Prostate gland (tissue), 2 donors: ENCODE results near the gene OR7C2. TPM values are rescaled to one million over a fixed set of nuclear protein-coding genes. Genes with fewer than 3 reads are reported as not detected.
"Not testable (repeated sequence)": the region's sequence is repeated elsewhere in the genome, so short reads cannot be mapped to it uniquely, and the experiment has no call there.

ENCODE experiments used
- DNase-seq: peaks from one replicate; pipeline ENCODE4 v3.0.0-alpha.2; 2019; ENCODE audit warnings: low spot score
- H3K27ac ChIP-seq, 2 donors: fragments of 200-600 bp; sonication (generic); 2 replicates each; pipeline ENCODE4 v1.5.1; 2017 to 2019
- H3K27me3 ChIP-seq: fragments of 200-600 bp; sonication (generic); replicated peaks from 2 replicates; pipeline ENCODE4 v1.5.1; 2019; ENCODE audit not compliant: insufficient read depth
- H3K36me3 ChIP-seq, 2 donors: fragments of 200-600 bp; sonication (generic); 1 replicate in 1 of 2; 2 replicates in 1 of 2; pipeline versions ENCODE4 v1.5.1 to v1.8.1; 2017 to 2019
- H3K4me1 ChIP-seq: fragments of 200-600 bp; sonication (generic); replicated peaks from 2 replicates; pipeline ENCODE4 v1.5.1; 2019
- H3K4me3 ChIP-seq, 2 donors: fragments of 200-600 bp; sonication (generic); 2 replicates each; pipeline ENCODE4 v1.5.1; 2017 to 2019
- H3K9me3 ChIP-seq: fragments of 200-600 bp; sonication (generic); 2 replicates; pipeline ENCODE4 v1.5.1; 2017
- POLR2A ChIP-seq: fragments of 450-650 bp; IDR thresholded peaks from one replicate; pipeline ENCODE4 v1.6.1; 2016; ENCODE audit warnings: antibody characterized with exemption, mild to moderate bottlenecking
- POLR2AphosphoS5 ChIP-seq: sonication (generic); formaldehyde crosslinking; IDR thresholded peaks from one replicate; pipeline ENCODE4 v1.6.1; 2017; ENCODE audit warnings: antibody characterized with exemption
- WGBS: methylation state at CpG from one replicate; pipeline ENCODE4 v1.1.5; 2018; 5-methylcytosine and 5-hydroxymethylcytosine counted together
- intact Hi-C: fragments of 100-400 bp; cut with DNase I; formaldehyde crosslinking; loops from one replicate; pipeline ENCODE4 v1.14.2; 2022
- total RNA-seq, 2 donors: library from RNA; depleted of rRNA; stranded (reverse); fragments of >200 nt; gene quantifications; one replicate each; pipeline ENCODE4 v1.1.0, GENCODE V29; 2016
- TF ChIP-seq, protein P1 (sequence below), 4 experiments: fragments of 200-600 bp in 2 of 4; fragments of 450-650 bp in 2 of 4; sonication (generic) in 2 of 4; IDR thresholded peaks; 1 replicate in 3 of 4; 2 replicates in 1 of 4; pipeline ENCODE4 v1.5.1; 2016 to 2019; ENCODE audit warnings: antibody characterized with exemption in 4 of 4, mild to moderate bottlenecking in 2 of 4, moderate library complexity in 2 of 4

The OR7C2 gene
- total RNA-seq, 2 donors from 2014 or later, result not detected

- no peak overlapping the region for H3K4me3 ChIP-seq
- no peaks in the 10 kb centered on the region for H3K36me3 ChIP-seq
- 74% methylated on average over 1 of the region's 1 CpG for WGBS
- H3K27ac ChIP-seq, result no peak overlapping the region
- TF ChIP-seq POLR2A (no peak), POLR2AphosphoS5 (no peak)
- TF ChIP-seq, protein P1, sequence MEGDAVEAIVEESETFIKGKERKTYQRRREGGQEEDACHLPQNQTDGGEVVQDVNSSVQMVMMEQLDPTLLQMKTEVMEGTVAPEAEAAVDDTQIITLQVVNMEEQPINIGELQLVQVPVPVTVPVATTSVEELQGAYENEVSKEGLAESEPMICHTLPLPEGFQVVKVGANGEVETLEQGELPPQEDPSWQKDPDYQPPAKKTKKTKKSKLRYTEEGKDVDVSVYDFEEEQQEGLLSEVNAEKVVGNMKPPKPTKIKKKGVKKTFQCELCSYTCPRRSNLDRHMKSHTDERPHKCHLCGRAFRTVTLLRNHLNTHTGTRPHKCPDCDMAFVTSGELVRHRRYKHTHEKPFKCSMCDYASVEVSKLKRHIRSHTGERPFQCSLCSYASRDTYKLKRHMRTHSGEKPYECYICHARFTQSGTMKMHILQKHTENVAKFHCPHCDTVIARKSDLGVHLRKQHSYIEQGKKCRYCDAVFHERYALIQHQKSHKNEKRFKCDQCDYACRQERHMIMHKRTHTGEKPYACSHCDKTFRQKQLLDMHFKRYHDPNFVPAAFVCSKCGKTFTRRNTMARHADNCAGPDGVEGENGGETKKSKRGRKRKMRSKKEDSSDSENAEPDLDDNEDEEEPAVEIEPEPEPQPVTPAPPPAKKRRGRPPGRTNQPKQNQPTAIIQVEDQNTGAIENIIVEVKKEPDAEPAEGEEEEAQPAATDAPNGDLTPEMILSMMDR (IDR thresholded peaks at IDR 0.05), result no peak
- H3K9me3 ChIP-seq, result no peaks in the 10 kb centered on the region
- no peaks in the 10 kb centered on the region for H3K4me1 ChIP-seq
- DNase-seq, result no peak
- intact Hi-C loops, result no loop called here
- H3K27me3 ChIP-seq, result no peaks in the 10 kb centered on the region
Observed at GRCh38 chr19:14933506-14933905, 7.8 kb upstream of the OR7C2 start.

GRCh38 chr19:14940266-14940665 lies 1.0 kb upstream of the OR7C2 start:
- Histone ChIP-seq H3K4me3 (no peak overlapping the region), H3K36me3 (no peaks in the 10 kb centered on the region), H3K27ac (no peak overlapping the region), H3K4me1 (no peaks in the 10 kb centered on the region), H3K27me3 (no peaks in the 10 kb centered on the region), H3K9me3 (no peaks in the 10 kb centered on the region)
- no peak for DNase-seq
- 83% methylated on average over 6 of the region's 6 CpGs for WGBS
- intact Hi-C loops, result no loop called here
- TF ChIP-seq, protein P1 (IDR thresholded peaks at IDR 0.05), result no peak
- TF ChIP-seq POLR2A (no peak), POLR2AphosphoS5 (no peak)

GRCh38 chr19:14943601-14944000 lies 2.3 kb downstream of the OR7C2 start:
- H3K4me3 ChIP-seq, result no peak overlapping the region
- WGBS, result 58% methylated on average over 4 of the region's 4 CpGs
- TF ChIP-seq POLR2A (no peak), POLR2AphosphoS5 (no peak)
- TF ChIP-seq, protein P1 (IDR thresholded peaks at IDR 0.05), result no peak
- intact Hi-C loops, result no loop called here
- H3K4me1 ChIP-seq, result no peaks in the 10 kb centered on the region
- no peak for DNase-seq
- H3K27ac ChIP-seq, result no peak overlapping the region
- H3K36me3 ChIP-seq, result no peaks in the 10 kb centered on the region
- H3K27me3 ChIP-seq, result no peaks in the 10 kb centered on the region
- H3K9me3 ChIP-seq, result no peaks in the 10 kb centered on the region

DNA sequence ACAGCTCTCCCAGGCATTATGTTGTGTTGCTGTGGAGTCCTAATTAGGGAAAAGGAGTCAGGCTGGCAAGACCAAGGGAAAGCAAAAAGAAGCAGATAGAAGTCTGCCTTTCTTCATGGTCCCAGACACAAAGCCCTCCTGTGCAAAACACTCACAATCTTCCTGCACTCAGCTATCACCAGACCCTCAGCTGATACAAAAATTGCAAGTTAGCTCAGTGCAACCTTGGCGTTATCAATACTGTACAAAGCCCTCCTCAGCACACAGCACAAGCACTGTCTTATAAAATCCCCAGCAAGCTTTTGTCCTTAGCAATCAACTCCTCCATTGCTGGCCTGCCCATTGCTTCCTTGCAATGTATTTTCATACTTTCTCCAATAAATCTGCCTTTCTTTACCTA lies 3.2 kb downstream of the OR7C2 start:
- DNase-seq, result no peak
- Histone ChIP-seq H3K27me3 (no peaks in the 10 kb centered on the region), H3K27ac (no peak overlapping the region), H3K36me3 (no peaks in the 10 kb centered on the region), H3K4me3 (no peak overlapping the region), H3K9me3 (no peaks in the 10 kb centered on the region), H3K4me1 (no peaks in the 10 kb centered on the region)
- TF ChIP-seq POLR2A (no peak), POLR2AphosphoS5 (no peak)
- TF ChIP-seq, protein P1 (IDR thresholded peaks at IDR 0.05), result no peak
- intact Hi-C loops, result no loop called here
- WGBS, result 93% methylated on average over 1 of the region's 1 CpG

DNA sequence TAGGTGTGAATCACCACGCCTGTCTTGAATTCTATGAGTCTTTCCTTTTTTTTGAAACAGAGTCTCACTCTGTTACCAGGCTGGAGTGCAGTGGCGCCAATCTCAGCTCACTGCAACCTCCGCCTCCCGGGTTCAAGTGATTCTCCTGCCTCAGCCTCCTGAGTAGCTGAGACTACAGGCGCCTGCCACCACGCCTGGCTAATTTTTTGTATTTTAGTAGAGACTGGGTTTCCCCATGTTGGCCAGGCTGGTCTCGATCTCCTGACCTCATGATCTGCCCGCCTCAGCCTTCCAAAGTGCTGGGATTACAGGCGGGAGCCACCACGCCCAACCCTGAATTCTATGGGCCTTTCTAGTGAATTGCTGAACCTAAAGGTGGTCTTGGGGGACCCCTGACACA lies 8.1 kb downstream of the OR7C2 start:
- H3K4me1 ChIP-seq, intact Hi-C loops, DNase-seq, H3K9me3 ChIP-seq, H3K4me3 ChIP-seq, H3K27ac ChIP-seq, H3K27me3 ChIP-seq, H3K36me3 ChIP-seq: not testable (repeated sequence)
- 92% methylated on average over 10 of the region's 10 CpGs for WGBS
